Measurements from ENCODE around the gene TTC6. TPM values are rescaled to one million over a fixed set of nuclear protein-coding genes. Genes with fewer than 3 reads are reported as not detected.

TTC6 gene
- polyA plus RNA-seq, 3 donors = not detected

GRCh38 chr14:37571391-37571790 is 24.0 kb upstream of the TTC6 start:
- Mint-ChIP-seq H3K27me3 (ENCODE audit: low read depth in 3 of 3) (peaks cover 0 to 12% (median 4%) of the 10 kb centered on the region in 3 donors), H3K4me1 (no peaks in the 10 kb centered on the region), H3K9me3 (peaks cover 0 to 4% (median 1%) of the 10 kb centered on the region in 7 donors), H3K27ac (no peak overlapping the region), H3K4me3 (no peak overlapping the region), H3K36me3 (no peaks in the 10 kb centered on the region)
- no peak for DNase-seq
- H3K9me3 ChIP-seq (replicated peaks in 1 of 2; ENCODE audit: control insufficient read depth in 1 of 2, insufficient read depth in 1 of 2, low read length in 2 of 2) = no peaks in the 10 kb centered on the region
- H4K20me1 ChIP-seq (ENCODE audit: insufficient read depth, low read length) = no peaks in the 10 kb centered on the region
- intact Hi-C loops (cut with micrococcal nuclease) = no loop called here
- no peak overlapping the region for H3K27ac ChIP-seq (ENCODE audit: low read depth in 1 of 2, low read length in 2 of 2)
- H3K4me2 ChIP-seq (replicated peaks; ENCODE audit: extremely low read depth, low read length, poor library complexity, severe bottlenecking) = no peak overlapping the region
- no peak overlapping the region for H3K4me3 ChIP-seq (replicated peaks in 1 of 3; ENCODE audit: low read depth in 2 of 3, low read length in 3 of 3)
- H3K36me3 ChIP-seq (replicated peaks in 1 of 2; ENCODE audit: control insufficient read depth in 1 of 2, insufficient read depth in 2 of 2, low read length in 2 of 2) = no peaks in the 10 kb centered on the region
- WGBS (ENCODE audit: insufficient coverage) = 80% methylated on average over 1 of the region's 4 CpGs
- peaks cover 0 to 6% of the 10 kb centered on the region in 2 donors for H3K27me3 ChIP-seq (ENCODE audit: control insufficient read depth in 2 of 2, insufficient read depth in 2 of 2, low read length in 2 of 2)
- H3K4me1 ChIP-seq (ENCODE audit: control insufficient read depth in 1 of 2, insufficient read depth in 2 of 2, low read length in 2 of 2) = no peaks in the 10 kb centered on the region
- no peak overlapping the region for H2AFZ ChIP-seq (ENCODE audit: insufficient read depth, low read depth, low read length, poor library complexity, severe bottlenecking)
- H3K9ac ChIP-seq (ENCODE audit: insufficient read depth, low read length, poor library complexity, severe bottlenecking) = no peak overlapping the region
- no peaks in the 10 kb centered on the region for H3K79me2 ChIP-seq (ENCODE audit: insufficient read depth, low read length)
- no peak for TF ChIP-seq CTCF (IDR thresholded peaks at IDR 0.05)

GRCh38 chr14:37573356-37573755 is 22.1 kb upstream of the TTC6 start:
- no peak overlapping the region for H3K9ac ChIP-seq (ENCODE audit: insufficient read depth, low read length, poor library complexity, severe bottlenecking)
- no peak overlapping the region for H3K4me3 ChIP-seq (replicated peaks in 1 of 3; ENCODE audit: low read depth in 2 of 3, low read length in 3 of 3)
- H3K4me1 ChIP-seq (ENCODE audit: control insufficient read depth in 1 of 2, insufficient read depth in 2 of 2, low read length in 2 of 2) = no peaks in the 10 kb centered on the region
- Mint-ChIP-seq H3K4me3 (no peak overlapping the region), H3K27ac (no peak overlapping the region), H3K27me3 (ENCODE audit: low read depth in 3 of 3) (peaks cover 0 to 14% (median 4%) of the 10 kb centered on the region in 3 donors), H3K36me3 (no peaks in the 10 kb centered on the region), H3K4me1 (no peaks in the 10 kb centered on the region), H3K9me3 (peaks cover 0 to 4% (median 1%) of the 10 kb centered on the region in 7 donors)
- no peak overlapping the region for H3K27ac ChIP-seq (ENCODE audit: low read depth in 1 of 2, low read length in 2 of 2)
- intact Hi-C loops (cut with micrococcal nuclease) = no loop called here
- no peak overlapping the region for H2AFZ ChIP-seq (ENCODE audit: insufficient read depth, low read depth, low read length, poor library complexity, severe bottlenecking)
- no peaks in the 10 kb centered on the region for H3K79me2 ChIP-seq (ENCODE audit: insufficient read depth, low read length)
- no peaks in the 10 kb centered on the region for H3K36me3 ChIP-seq (replicated peaks in 1 of 2; ENCODE audit: control insufficient read depth in 1 of 2, insufficient read depth in 2 of 2, low read length in 2 of 2)
- 100% methylated on average over 1 of the region's 2 CpGs for WGBS (ENCODE audit: insufficient coverage)
- no peak for TF ChIP-seq CTCF (IDR thresholded peaks at IDR 0.05)
- no peaks in the 10 kb centered on the region for H3K9me3 ChIP-seq (replicated peaks in 1 of 2; ENCODE audit: control insufficient read depth in 1 of 2, insufficient read depth in 1 of 2, low read length in 2 of 2)
- no peak overlapping the region for H3K4me2 ChIP-seq (replicated peaks; ENCODE audit: extremely low read depth, low read length, poor library complexity, severe bottlenecking)
- peaks cover 0 to 10% of the 10 kb centered on the region in 2 donors for H3K27me3 ChIP-seq (ENCODE audit: control insufficient read depth in 2 of 2, insufficient read depth in 2 of 2, low read length in 2 of 2)
- H4K20me1 ChIP-seq (ENCODE audit: insufficient read depth, low read length) = no peaks in the 10 kb centered on the region
- DNase-seq = no peak

Measured in CD14-positive monocyte (primary cell).